22Rv1 (cell line): ENCODE data around the gene SDK1.

Experiments used
- ZFX ChIP-seq: fragments of 450-650 bp; IDR thresholded peaks from 2 replicates; pipeline ENCODE4 v1.6.1; 2017; ENCODE audit warnings: antibody characterized with exemption, borderline replicate concordance
- TF ChIP-seq, protein P1 (sequence below): fragments of 450-650 bp; IDR thresholded peaks from 2 replicates; pipeline ENCODE4 v1.5.1; 2017; ENCODE audit warnings: mild to moderate bottlenecking

DNA sequence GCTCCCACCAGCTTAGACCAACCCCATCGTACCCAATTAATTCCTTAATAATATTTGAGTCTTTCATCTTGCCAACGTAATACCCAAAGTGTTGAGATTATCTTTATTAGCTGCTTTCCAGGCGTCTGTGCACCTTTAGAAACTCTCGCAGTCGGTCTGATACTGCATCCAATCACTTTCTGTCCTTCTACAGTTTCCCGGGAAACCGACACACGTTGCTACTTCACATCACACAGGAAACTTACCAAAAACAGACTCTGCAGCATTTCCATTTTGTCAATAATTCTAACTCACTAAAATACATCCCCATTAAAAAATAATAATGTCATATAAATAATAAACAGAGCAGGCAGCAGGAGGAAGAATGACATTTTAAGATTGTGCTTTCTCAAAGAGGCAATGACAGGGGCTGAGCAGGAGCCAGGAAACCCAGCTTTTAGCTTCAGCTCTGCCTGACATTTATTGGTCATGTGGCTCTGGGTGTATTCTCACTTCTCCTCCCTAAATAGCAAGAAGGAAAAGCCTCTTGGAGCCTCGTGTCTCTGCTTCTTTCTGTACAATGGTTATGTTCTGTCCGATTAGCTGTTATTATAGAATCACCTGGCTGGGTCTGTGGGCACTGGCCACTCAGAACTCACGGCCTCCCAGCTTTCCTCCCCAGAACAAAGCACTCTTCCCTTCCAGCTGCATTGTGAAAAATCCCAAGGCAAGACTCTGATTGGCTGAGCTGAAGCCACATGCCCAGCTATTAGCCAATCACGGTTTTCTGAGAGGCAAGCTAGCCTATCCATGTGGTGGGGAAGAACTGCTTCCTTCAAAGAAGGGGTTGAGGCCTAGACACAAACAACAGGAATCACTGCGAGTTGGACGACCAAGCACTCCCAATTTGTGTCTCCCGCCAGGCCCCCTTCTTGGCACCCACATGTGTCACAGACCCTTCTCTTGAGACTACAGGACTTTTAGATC lies 956.4 kb downstream of the SDK1 start:
- TF ChIP-seq, protein P1, sequence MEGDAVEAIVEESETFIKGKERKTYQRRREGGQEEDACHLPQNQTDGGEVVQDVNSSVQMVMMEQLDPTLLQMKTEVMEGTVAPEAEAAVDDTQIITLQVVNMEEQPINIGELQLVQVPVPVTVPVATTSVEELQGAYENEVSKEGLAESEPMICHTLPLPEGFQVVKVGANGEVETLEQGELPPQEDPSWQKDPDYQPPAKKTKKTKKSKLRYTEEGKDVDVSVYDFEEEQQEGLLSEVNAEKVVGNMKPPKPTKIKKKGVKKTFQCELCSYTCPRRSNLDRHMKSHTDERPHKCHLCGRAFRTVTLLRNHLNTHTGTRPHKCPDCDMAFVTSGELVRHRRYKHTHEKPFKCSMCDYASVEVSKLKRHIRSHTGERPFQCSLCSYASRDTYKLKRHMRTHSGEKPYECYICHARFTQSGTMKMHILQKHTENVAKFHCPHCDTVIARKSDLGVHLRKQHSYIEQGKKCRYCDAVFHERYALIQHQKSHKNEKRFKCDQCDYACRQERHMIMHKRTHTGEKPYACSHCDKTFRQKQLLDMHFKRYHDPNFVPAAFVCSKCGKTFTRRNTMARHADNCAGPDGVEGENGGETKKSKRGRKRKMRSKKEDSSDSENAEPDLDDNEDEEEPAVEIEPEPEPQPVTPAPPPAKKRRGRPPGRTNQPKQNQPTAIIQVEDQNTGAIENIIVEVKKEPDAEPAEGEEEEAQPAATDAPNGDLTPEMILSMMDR, result no peak
- TF ChIP-seq ZFX, result no peak
